Neural progenitor cell (in vitro differentiated cells): ENCODE measurements around the gene KRTAP4-4.
"Not testable (repeated sequence)": the region's sequence is repeated elsewhere in the genome, so short reads cannot be mapped to it uniquely, and the experiment has no call there.

ENCODE experiments used
- EZH2 ChIP-seq: fragments of 200-600 bp; sonication (generic); IDR thresholded peaks from 2 replicates; pipeline ENCODE4 v1.6.1; 2017; ENCODE audit warnings: antibody characterized with exemption, mild to moderate bottlenecking, moderate library complexity
- TF ChIP-seq, protein P1 (sequence below): fragments of 200-600 bp; sonication (generic); IDR thresholded peaks from 2 replicates; pipeline ENCODE4 v1.5.1; 2017; ENCODE audit warnings: antibody characterized with exemption, mild to moderate bottlenecking

- TF ChIP-seq EZH2, result not testable (repeated sequence)
- TF ChIP-seq, protein P1, sequence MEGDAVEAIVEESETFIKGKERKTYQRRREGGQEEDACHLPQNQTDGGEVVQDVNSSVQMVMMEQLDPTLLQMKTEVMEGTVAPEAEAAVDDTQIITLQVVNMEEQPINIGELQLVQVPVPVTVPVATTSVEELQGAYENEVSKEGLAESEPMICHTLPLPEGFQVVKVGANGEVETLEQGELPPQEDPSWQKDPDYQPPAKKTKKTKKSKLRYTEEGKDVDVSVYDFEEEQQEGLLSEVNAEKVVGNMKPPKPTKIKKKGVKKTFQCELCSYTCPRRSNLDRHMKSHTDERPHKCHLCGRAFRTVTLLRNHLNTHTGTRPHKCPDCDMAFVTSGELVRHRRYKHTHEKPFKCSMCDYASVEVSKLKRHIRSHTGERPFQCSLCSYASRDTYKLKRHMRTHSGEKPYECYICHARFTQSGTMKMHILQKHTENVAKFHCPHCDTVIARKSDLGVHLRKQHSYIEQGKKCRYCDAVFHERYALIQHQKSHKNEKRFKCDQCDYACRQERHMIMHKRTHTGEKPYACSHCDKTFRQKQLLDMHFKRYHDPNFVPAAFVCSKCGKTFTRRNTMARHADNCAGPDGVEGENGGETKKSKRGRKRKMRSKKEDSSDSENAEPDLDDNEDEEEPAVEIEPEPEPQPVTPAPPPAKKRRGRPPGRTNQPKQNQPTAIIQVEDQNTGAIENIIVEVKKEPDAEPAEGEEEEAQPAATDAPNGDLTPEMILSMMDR, result not testable (repeated sequence)
Observed at GRCh38 chr17:41160190-41160589, 358 bp downstream of the KRTAP4-4 start.
